K562 (cell line): Measurements from ENCODE around the gene CSF1.

Experiments
- BMI1 ChIP-seq: fragments of 150-350 bp; IDR thresholded peaks from 2 replicates; pipeline ENCODE4 v1.6.1; 2014; ENCODE audit warnings: low read length
- CTCF ChIP-seq, 3 experiments: IDR thresholded peaks in 2 of 3; conservative IDR thresholded peaks in 1 of 3; 2 replicates each; pipeline ENCODE4 v1.5.1; 2011 to 2012; ENCODE audit warnings: low read length in 3 of 3, mild to moderate bottlenecking in 3 of 3, control low read depth in 2 of 3, improper control_type of control experiment in 1 of 3, inconsistent platforms in 1 of 3, low read depth in 1 of 3, mixed read lengths in 1 of 3, moderate library complexity in 1 of 3; ENCODE audit not compliant: insufficient read depth in 2 of 3
- EP300 ChIP-seq: IDR thresholded peaks from 2 replicates; pipeline ENCODE4 v1.6.1; 2012; ENCODE audit warnings: low read length, improper control_type of control experiment
- KLF16 ChIP-seq: IDR thresholded peaks from 2 replicates; pipeline ENCODE4 v1.6.1; 2016; ENCODE audit warnings: antibody characterized with exemption
- MAFF ChIP-seq: IDR thresholded peaks from 2 replicates; pipeline ENCODE4 v1.6.1; 2012; ENCODE audit warnings: low read length, improper control_type of control experiment
- POLR2AphosphoS5 ChIP-seq: IDR thresholded peaks from 2 replicates; pipeline ENCODE4 v1.6.1; 2011; ENCODE audit warnings: mild to moderate bottlenecking, low read depth, low read length, moderate library complexity; ENCODE audit not compliant: control insufficient read depth, insufficient read depth
- REST ChIP-seq, 2 experiments: fragments of 450-650 bp; formaldehyde crosslinking in 1 of 2; IDR thresholded peaks; 2 replicates each; pipeline versions ENCODE4 v1.4.0 to v1.6.1; 2014 to 2020; ENCODE audit warnings: mild to moderate bottlenecking in 2 of 2, borderline replicate concordance in 1 of 2, low read depth in 1 of 2
- SP2 ChIP-seq: IDR thresholded peaks from 2 replicates; pipeline ENCODE4 v1.6.1; 2011; ENCODE audit warnings: mild to moderate bottlenecking, low read depth, low read length, moderate library complexity; ENCODE audit not compliant: poor library complexity, severe bottlenecking; ENCODE audit errors: extremely low read depth
- TCFL5 ChIP-seq: fragments of 250-450 bp; sonication (Bioruptor Pico); conservative IDR thresholded peaks from 2 replicates; pipeline ENCODE4 v1.6.1; 2021; ENCODE audit warnings: mild to moderate bottlenecking, moderate library complexity, matching md5 sums
- TSHZ1 ChIP-seq: fragments of 250-450 bp; sonication (Bioruptor Pico); IDR thresholded peaks from 2 replicates; pipeline ENCODE4 v1.4.0; 2020; ENCODE audit warnings: mild to moderate bottlenecking, moderate library complexity
- YY1 ChIP-seq, 3 experiments: IDR thresholded peaks; 2 replicates each; pipeline ENCODE4 v1.6.1; 2011; ENCODE audit warnings: low read length in 2 of 3, mild to moderate bottlenecking in 2 of 3, moderate library complexity in 2 of 3, borderline replicate concordance in 1 of 3, control low read depth in 1 of 3, low read depth in 1 of 3; ENCODE audit not compliant: insufficient read depth in 3 of 3, insufficient replicate concordance in 2 of 3, control insufficient read depth in 1 of 3, insufficient read length in 1 of 3; ENCODE audit errors: extremely low read depth in 1 of 3
- ZNF699 ChIP-seq: fragments of 250-450 bp; sonication (Bioruptor Pico); IDR thresholded peaks from 2 replicates; pipeline ENCODE4 v1.8.0; 2021; ENCODE audit warnings: mild to moderate bottlenecking, moderate library complexity; ENCODE audit not compliant: insufficient replicate concordance

- no peak for TF ChIP-seq YY1 (IDR thresholded peaks at IDR 0.05; ENCODE audit: borderline replicate concordance in 1 of 3, control insufficient read depth in 1 of 3, extremely low read depth in 1 of 3, insufficient read depth in 3 of 3, insufficient read length in 1 of 3, insufficient replicate concordance in 2 of 3, low read depth in 1 of 3, low read length in 2 of 3)
- TF ChIP-seq BMI1, result no peak
- TF ChIP-seq TCFL5 (CRISPR knock-in tag), result no peak
- TF ChIP-seq POLR2AphosphoS5, result no peak
- TF ChIP-seq EP300, result peak; percentile 38; the same call in 1 of the 2 replicates
- TF ChIP-seq TSHZ1 (CRISPR knock-in tag), result no peak
- no peak for TF ChIP-seq CTCF (IDR thresholded peaks at IDR 0.05 in 2 of 3, conservative IDR thresholded peaks at IDR 0.05 in 1 of 3; ENCODE audit: insufficient read depth in 2 of 3, low read depth in 1 of 3, low read length in 3 of 3)
- no peak for TF ChIP-seq MAFF
- no peak for TF ChIP-seq KLF16
- TF ChIP-seq SP2, result no peak
- TF ChIP-seq REST (IDR thresholded peaks at IDR 0.05; ENCODE audit: borderline replicate concordance), result no peak
- TF ChIP-seq REST (CRISPR knock-in tag; IDR thresholded peaks at IDR 0.05; ENCODE audit: low read depth), result no peak
- no peak for TF ChIP-seq ZNF699 (CRISPR knock-in tag)
These were observed 31.8 kb downstream of the CSF1 start for GRCh38 chr1:109942434-109942833.
